ENCODE data around the gene ARHGEF25.

ARHGEF25 gene

GRCh38 chr12:57619434-57620244 is 8.4 kb downstream of the ARHGEF25 start:
- Histone ChIP-seq H3K27ac (no peak overlapping the region), H3K4me3 (no peak overlapping the region)
- no peak for DNase-seq (ENCODE audit: low spot score)
- no peak for TF ChIP-seq CTCF (IDR thresholded peaks at IDR 0.05)

GRCh38 chr12:57620245-57620935 is 9.2 kb downstream of the ARHGEF25 start:
- Histone ChIP-seq H3K27ac (no peak overlapping the region), H3K4me3 (peak overlapping the region; percentile 72)
- no peak for DNase-seq (ENCODE audit: low spot score)
- TF ChIP-seq CTCF (IDR thresholded peaks at IDR 0.05) = no peak

- no peak for TF ChIP-seq CTCF (IDR thresholded peaks at IDR 0.05)
- DNase-seq (ENCODE audit: low spot score) = peak; percentile 70
- Histone ChIP-seq H3K27ac (no peak overlapping the region), H3K4me3 (peak overlapping the region; percentile 72)
These were observed 9.8 kb downstream of the ARHGEF25 start for GRCh38 chr12:57620936-57621496.

GRCh38 chr12:57621497-57622292 is 10.5 kb downstream of the ARHGEF25 start:
- TF ChIP-seq CTCF (IDR thresholded peaks at IDR 0.05) = peak; percentile 96
- H3K27ac ChIP-seq = no peak overlapping the region
- H3K4me3 ChIP-seq = peak overlapping the region; percentile 72
- peak; percentile 70 for DNase-seq (ENCODE audit: low spot score)

- no peak overlapping the region for H3K4me3 ChIP-seq
- TF ChIP-seq CTCF (IDR thresholded peaks at IDR 0.05) = no peak
- no peak overlapping the region for H3K27ac ChIP-seq
- DNase-seq (ENCODE audit: low spot score) = peak; percentile 66
These were observed 11.3 kb downstream of the ARHGEF25 start for GRCh38 chr12:57622293-57623245.

- Histone ChIP-seq H3K27ac (no peak overlapping the region), H3K4me3 (no peak overlapping the region)
- DNase-seq (ENCODE audit: low spot score) = no peak
- TF ChIP-seq CTCF (IDR thresholded peaks at IDR 0.05) = no peak
These were observed 12.2 kb downstream of the ARHGEF25 start for GRCh38 chr12:57623385-57623784.

All from coronary artery (tissue), 2 donors.